HG03159 (cell line): ENCODE results near the gene ZNF107.
A peak's percentile ranks its signal among the peaks of the same experiment; 100 is the strongest.

Source experiments
- ATAC-seq: cut with Tn5 transposase; IDR thresholded peaks from one replicate; pipeline ENCODE4 v1.9.1; 2021; ENCODE audit warnings: mild to moderate bottlenecking, moderate library complexity; ENCODE audit not compliant: unreplicated experiment

ZNF107 gene

GRCh38 chr7:64665980-64666662 is at the start of gene ZNF107:
Gene ZNF107, plus strand, starts transcription at chr7:64666133. Its CDS starts 150 bp downstream, at chr7:64666283.
- ATAC-seq: peak; percentile 98

GRCh38 chr7:64618785-64619456 is 47.0 kb upstream of the ZNF107 start:
- no peak for ATAC-seq

- ATAC-seq: no peak
Measured at GRCh38 chr7:64619705-64620104, 46.2 kb upstream of the ZNF107 start.

- no peak for ATAC-seq
Measured at GRCh38 chr7:64621656-64622055, 44.3 kb upstream of the ZNF107 start.

GRCh38 chr7:64625114-64626082 is 40.5 kb upstream of the ZNF107 start:
- ATAC-seq: no peak

- ATAC-seq: no peak
Measured at GRCh38 chr7:64626083-64626469, 39.9 kb upstream of the ZNF107 start.

- no peak for ATAC-seq
Measured at GRCh38 chr7:64626557-64626956, 39.4 kb upstream of the ZNF107 start.

- ATAC-seq: no peak
Measured at GRCh38 chr7:64628192-64628591, 37.7 kb upstream of the ZNF107 start.

- ATAC-seq: no peak
Measured at GRCh38 chr7:64628721-64629120, 37.2 kb upstream of the ZNF107 start.

- no peak for ATAC-seq
Measured at GRCh38 chr7:64630496-64630895, 35.4 kb upstream of the ZNF107 start.

- no peak for ATAC-seq
Measured at GRCh38 chr7:64632029-64632428, 33.9 kb upstream of the ZNF107 start.

- ATAC-seq: no peak
Measured at GRCh38 chr7:64633401-64633800, 32.5 kb upstream of the ZNF107 start.

- no peak for ATAC-seq
Measured at GRCh38 chr7:64634406-64635062, 31.4 kb upstream of the ZNF107 start.

- no peak for ATAC-seq
Measured at GRCh38 chr7:64636386-64636785, 29.5 kb upstream of the ZNF107 start.

GRCh38 chr7:64637521-64638445 is 28.1 kb upstream of the ZNF107 start:
- ATAC-seq: no peak

GRCh38 chr7:64638822-64639221 is 27.1 kb upstream of the ZNF107 start:
- no peak for ATAC-seq

- no peak for ATAC-seq
Measured at GRCh38 chr7:64639267-64640001, 26.5 kb upstream of the ZNF107 start.

- no peak for ATAC-seq
Measured at GRCh38 chr7:64640504-64640903, 25.4 kb upstream of the ZNF107 start.

GRCh38 chr7:64642046-64642445 is 23.9 kb upstream of the ZNF107 start:
- ATAC-seq: no peak
